Type B pancreatic cell (in vitro differentiated cells): ENCODE results near the gene KLK3. TPM values are rescaled to one million over a fixed set of nuclear protein-coding genes. Genes with fewer than 3 reads are reported as not detected.

Source experiments
- DNase-seq: peaks from one replicate; pipeline ENCODE4 v3.0.0; 2021; ENCODE audit warnings: mixed read lengths; ENCODE audit not compliant: unreplicated experiment; ENCODE audit errors: extremely low spot score
- H3K27ac Mint-ChIP-seq: 2 replicates; pipeline ENCODE4 v1.8.0; 2021; ENCODE audit warnings: mild to moderate bottlenecking, mixed read lengths
- H3K27me3 Mint-ChIP-seq: 2 replicates; pipeline ENCODE4 v1.8.0; 2021; ENCODE audit warnings: mixed read lengths
- H3K36me3 Mint-ChIP-seq: 2 replicates; pipeline ENCODE4 v1.8.0; 2021; ENCODE audit warnings: mixed read lengths
- H3K4me1 Mint-ChIP-seq: one replicate; pipeline ENCODE4 v1.8.0; 2021; ENCODE audit warnings: mixed read lengths; ENCODE audit not compliant: unreplicated experiment
- H3K4me3 Mint-ChIP-seq: 2 replicates; pipeline ENCODE4 v1.8.0; 2021; ENCODE audit warnings: mild to moderate bottlenecking, mixed read lengths
- H3K9me3 Mint-ChIP-seq: 2 replicates; pipeline ENCODE4 v1.8.0; 2021; ENCODE audit warnings: mixed read lengths
- total RNA-seq: library from RNA; stranded (reverse); gene quantifications from 2 replicates; pipeline ENCODE4 v1.2.1, GENCODE V29; 2021; ENCODE audit warnings: low replicate concordance
- TF ChIP-seq, protein P1 (sequence below): fragments of 200-600 bp; sonication (generic); conservative IDR thresholded peaks from 2 replicates; pipeline ENCODE4 v1.5.0; 2021; ENCODE audit warnings: antibody characterized with exemption, mild to moderate bottlenecking

The KLK3 gene
- total RNA-seq, 1 donor from 2014 or later, result not detected

DNA sequence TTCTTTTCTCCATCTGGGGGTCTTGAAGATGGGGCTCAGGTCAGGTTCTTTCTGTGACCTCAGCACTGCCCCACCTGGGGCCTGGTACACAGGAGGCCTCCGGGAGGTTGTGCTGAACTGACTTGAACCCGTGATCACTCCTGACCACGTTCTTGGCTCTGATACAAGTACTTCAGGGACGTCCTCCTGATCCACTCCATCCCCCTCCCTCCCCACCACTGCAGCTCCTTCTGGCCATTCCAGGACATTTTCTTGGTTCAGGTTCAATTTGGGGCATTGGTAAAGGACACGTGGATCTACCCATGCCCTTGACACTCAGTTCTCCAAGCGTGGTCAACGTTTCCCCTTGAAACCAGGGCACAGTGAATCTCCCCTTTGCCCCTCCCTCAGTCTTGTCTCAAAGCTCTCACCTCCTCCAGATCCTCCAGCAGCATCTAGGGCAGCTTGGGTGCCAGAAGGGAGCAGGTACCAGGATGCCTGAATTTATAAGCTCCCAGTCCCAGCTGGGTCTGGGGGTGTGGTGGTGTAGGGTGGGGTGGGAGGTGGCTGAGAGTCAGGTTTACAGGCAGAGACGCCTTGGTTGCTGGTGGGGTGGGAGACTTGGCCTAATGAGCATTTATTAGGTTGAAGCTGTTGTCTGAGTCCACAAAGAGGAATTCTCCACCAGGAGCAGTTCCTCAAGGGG is 21.5 kb upstream of the KLK3 start, which contains the start of gene KLK15:
Gene KLK15, minus strand, starts transcription at position 458 of the 685 bp plus-strand sequence. CDS start 2,082 bp downstream, outside the sequence.
- Mint-ChIP-seq H3K27me3 (peaks cover 37% of the 10 kb centered on the region), H3K4me3 (peak within 1 kb of the TSS; percentile 53), H3K9me3 (no peaks in the 10 kb centered on the region), H3K27ac (no peak within 1 kb of the TSS), H3K36me3 (no peaks in the 10 kb centered on the region), H3K4me1 (no peaks in the 10 kb centered on the region)
- TF ChIP-seq, protein P1, sequence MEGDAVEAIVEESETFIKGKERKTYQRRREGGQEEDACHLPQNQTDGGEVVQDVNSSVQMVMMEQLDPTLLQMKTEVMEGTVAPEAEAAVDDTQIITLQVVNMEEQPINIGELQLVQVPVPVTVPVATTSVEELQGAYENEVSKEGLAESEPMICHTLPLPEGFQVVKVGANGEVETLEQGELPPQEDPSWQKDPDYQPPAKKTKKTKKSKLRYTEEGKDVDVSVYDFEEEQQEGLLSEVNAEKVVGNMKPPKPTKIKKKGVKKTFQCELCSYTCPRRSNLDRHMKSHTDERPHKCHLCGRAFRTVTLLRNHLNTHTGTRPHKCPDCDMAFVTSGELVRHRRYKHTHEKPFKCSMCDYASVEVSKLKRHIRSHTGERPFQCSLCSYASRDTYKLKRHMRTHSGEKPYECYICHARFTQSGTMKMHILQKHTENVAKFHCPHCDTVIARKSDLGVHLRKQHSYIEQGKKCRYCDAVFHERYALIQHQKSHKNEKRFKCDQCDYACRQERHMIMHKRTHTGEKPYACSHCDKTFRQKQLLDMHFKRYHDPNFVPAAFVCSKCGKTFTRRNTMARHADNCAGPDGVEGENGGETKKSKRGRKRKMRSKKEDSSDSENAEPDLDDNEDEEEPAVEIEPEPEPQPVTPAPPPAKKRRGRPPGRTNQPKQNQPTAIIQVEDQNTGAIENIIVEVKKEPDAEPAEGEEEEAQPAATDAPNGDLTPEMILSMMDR, result no peak
- no peak for DNase-seq

DNA sequence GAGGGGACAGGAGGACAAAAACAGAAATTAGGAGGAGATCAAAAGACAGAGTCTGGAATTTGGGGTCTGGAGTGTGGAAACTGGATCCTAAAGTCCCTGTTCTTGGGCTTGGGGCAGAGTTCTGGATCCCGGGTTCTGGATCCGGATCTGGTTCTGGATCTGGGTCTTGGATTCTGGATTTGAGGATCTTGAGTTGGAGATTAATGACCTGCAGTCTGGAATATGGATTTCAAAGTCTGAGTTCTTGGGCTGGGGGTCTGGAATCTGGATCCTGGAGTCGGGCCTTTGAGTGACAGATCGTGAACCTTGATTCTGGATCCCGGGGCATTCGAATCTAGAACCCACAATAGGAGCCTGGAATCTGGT is 20.9 kb upstream of the KLK3 start:
- Mint-ChIP-seq H3K4me1 (no peaks in the 10 kb centered on the region), H3K9me3 (no peaks in the 10 kb centered on the region), H3K27me3 (peaks cover 39% of the 10 kb centered on the region), H3K27ac (no peak overlapping the region), H3K36me3 (no peaks in the 10 kb centered on the region), H3K4me3 (peak overlapping the region; percentile 53)
- no peak for DNase-seq
- TF ChIP-seq, protein P1, result no peak

DNA sequence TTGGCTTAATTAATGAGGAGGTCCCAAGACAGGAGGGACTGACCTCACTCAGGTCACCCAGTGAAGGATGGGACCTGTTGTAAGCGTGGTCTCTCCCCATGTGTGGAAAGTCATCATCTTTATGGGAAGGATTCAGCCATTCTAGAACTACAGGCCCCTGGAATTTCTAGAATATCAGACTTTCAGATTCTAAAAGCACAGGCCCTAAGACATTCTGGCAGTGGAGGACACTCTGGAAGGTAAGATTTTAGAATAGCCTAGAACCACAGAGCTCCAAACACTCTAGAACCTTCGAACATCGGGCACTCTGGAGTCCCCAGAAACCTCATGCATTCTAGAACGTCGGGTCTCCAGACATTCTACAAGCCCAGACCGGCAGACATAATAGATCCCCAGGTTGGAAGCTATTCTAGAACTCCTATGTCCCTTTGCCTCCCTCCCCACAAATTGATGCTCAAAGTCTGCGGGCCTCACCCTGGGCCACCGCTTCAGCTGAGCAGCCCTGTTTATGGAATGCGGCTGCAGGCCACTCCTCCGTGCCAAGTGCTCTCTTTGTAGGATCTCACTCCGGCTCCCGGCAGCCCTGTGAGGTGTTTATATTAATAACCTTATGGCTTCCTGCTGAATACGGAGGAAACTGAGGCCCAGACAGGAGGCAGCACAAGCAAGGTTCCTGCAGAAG is 19.5 kb upstream of the KLK3 start:
- TF ChIP-seq, protein P1, result no peak
- Mint-ChIP-seq H3K4me3 (peak overlapping the region; percentile 90), H3K4me1 (no peaks in the 10 kb centered on the region), H3K27me3 (peaks cover 42% of the 10 kb centered on the region), H3K36me3 (no peaks in the 10 kb centered on the region), H3K27ac (peak overlapping the region; percentile 69), H3K9me3 (no peaks in the 10 kb centered on the region)
- no peak for DNase-seq

DNA sequence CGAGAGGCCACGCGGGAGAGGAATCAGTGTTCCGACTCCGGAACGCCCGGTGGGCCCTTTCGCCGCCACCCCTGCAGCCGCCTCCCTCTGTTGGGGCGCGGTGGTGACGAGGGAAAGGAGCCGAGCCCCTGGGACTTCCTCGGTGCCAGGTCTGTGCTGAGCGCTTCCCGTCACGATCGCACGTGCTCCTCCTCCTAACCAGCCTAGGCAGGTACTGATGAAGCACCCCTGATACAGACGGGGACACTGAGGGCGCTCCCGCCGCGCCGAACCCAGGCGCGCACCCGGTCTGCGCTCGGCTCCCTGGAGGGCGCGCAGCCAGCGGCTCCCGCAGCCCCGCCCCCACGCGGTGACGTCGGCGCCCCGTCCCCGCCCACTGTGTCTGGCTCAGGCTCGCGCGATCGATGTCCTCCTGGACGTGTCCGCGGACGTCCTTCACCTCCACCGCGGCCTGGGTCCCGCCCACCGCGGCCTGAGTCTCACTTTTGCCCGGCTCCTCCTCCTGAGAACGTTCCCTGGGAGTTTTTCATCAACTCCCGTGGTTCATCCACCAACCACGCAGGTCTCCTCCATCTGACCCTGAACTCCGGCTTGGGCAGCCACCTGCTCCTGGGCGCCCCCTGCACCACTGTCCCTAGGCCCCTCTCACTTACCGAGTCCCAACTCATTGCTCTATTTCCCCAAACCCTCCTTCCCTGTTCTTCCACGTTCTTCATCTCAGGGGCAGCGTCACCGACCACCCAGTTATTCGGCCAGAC is 18.8 kb upstream of the KLK3 start:
- TF ChIP-seq, protein P1, result no peak
- Mint-ChIP-seq H3K27ac (peak overlapping the region; percentile 71), H3K36me3 (no peaks in the 10 kb centered on the region), H3K9me3 (no peaks in the 10 kb centered on the region), H3K4me1 (no peaks in the 10 kb centered on the region), H3K27me3 (peaks cover 48% of the 10 kb centered on the region), H3K4me3 (peak overlapping the region; percentile 90)
- peak; percentile 84 for DNase-seq

DNA sequence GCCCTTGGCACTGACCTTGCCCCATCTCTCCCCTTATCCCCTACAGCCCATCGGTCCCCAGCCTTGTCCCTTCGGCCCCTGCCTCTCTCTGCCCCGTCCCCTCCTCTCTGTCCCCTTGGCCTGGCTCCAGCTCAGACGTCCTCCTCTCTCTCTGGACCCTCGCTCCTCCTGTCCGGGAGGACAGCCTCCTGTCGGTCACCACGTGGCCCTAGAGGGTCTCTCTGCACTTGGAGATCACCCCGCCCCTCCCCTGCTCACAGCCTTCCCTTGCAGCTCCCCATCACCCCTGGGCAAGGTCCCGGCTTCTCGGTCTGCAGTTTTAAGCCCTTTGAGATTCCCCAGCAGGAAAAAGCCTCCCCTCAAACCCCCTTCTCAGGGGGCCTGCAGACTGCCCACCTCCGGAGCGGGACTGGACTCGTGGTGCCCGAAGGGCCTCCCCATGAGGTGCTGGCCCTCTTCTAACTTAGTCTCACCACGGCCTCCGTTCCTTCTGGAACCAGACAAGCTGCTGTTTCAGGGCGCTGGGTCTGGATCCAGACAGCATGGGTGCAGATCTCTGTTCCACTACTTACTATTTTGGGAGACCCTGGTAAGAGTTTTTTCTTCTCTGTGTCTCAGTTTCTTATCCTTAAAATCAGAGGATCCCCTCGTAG is 18.0 kb upstream of the KLK3 start:
- TF ChIP-seq, protein P1, result no peak
- no peak for DNase-seq
- H3K27me3 Mint-ChIP-seq, result peaks cover 52% of the 10 kb centered on the region
- H3K4me1 Mint-ChIP-seq, result no peaks in the 10 kb centered on the region
- H3K27ac Mint-ChIP-seq, result peak overlapping the region; percentile 76
- H3K4me3 Mint-ChIP-seq, result peak overlapping the region; percentile 90
- no peaks in the 10 kb centered on the region for H3K9me3 Mint-ChIP-seq
- no peaks in the 10 kb centered on the region for H3K36me3 Mint-ChIP-seq
